Measurements from ENCODE around the gene TRHDE.
"Not testable (repeated sequence)": the region's sequence is repeated elsewhere in the genome, so short reads cannot be mapped to it uniquely, and the experiment has no call there.

TRHDE gene

GRCh38 chr12:72453066-72453465 is 180.9 kb downstream of the TRHDE start:
- DNase-seq, result no peak

- no peak for DNase-seq
These were observed 181.4 kb downstream of the TRHDE start for GRCh38 chr12:72453550-72453949.

- DNase-seq, result no peak
These were observed 192.3 kb downstream of the TRHDE start for GRCh38 chr12:72464471-72464870.

GRCh38 chr12:72465155-72465554 is 193.0 kb downstream of the TRHDE start:
- DNase-seq, result no peak

- no peak for DNase-seq
These were observed 193.9 kb downstream of the TRHDE start for GRCh38 chr12:72465940-72466630.

- DNase-seq, result no peak
These were observed 195.8 kb downstream of the TRHDE start for GRCh38 chr12:72467985-72468384.

- DNase-seq, result no peak
These were observed 196.3 kb downstream of the TRHDE start for GRCh38 chr12:72468505-72468904.

- no peak for DNase-seq
These were observed 199.6 kb downstream of the TRHDE start for GRCh38 chr12:72471806-72472205.

- DNase-seq, result no peak
These were observed 200.2 kb downstream of the TRHDE start for GRCh38 chr12:72472350-72472749.

- DNase-seq, result no peak
These were observed 204.1 kb downstream of the TRHDE start for GRCh38 chr12:72476301-72476700.

GRCh38 chr12:72485017-72485701 is 213.0 kb downstream of the TRHDE start:
- DNase-seq, result no peak

GRCh38 chr12:72491426-72491825 is 219.3 kb downstream of the TRHDE start:
- DNase-seq, result no peak

GRCh38 chr12:72493407-72493806 is 221.2 kb downstream of the TRHDE start:
- no peak for DNase-seq

- DNase-seq, result no peak
These were observed 226.2 kb downstream of the TRHDE start for GRCh38 chr12:72498354-72498753.

- DNase-seq, result no peak
These were observed 227.1 kb downstream of the TRHDE start for GRCh38 chr12:72499244-72499643.

GRCh38 chr12:72502546-72502945 is 230.4 kb downstream of the TRHDE start:
- DNase-seq, result no peak

GRCh38 chr12:72505227-72505626 is 233.1 kb downstream of the TRHDE start:
- no peak for DNase-seq

GRCh38 chr12:72509891-72510290 is 237.7 kb downstream of the TRHDE start:
- no peak for DNase-seq

GRCh38 chr12:72510772-72511171 is 238.6 kb downstream of the TRHDE start:
- no peak for DNase-seq

GRCh38 chr12:72511498-72511897 is 239.3 kb downstream of the TRHDE start:
- no peak for DNase-seq

GRCh38 chr12:72511906-72512305 is 239.7 kb downstream of the TRHDE start:
- no peak for DNase-seq

GRCh38 chr12:72520044-72520678 is 248.0 kb downstream of the TRHDE start:
- not testable (repeated sequence) for DNase-seq

- no peak for DNase-seq
These were observed 249.2 kb downstream of the TRHDE start for GRCh38 chr12:72521326-72521725.

GRCh38 chr12:72522411-72522810 is 250.2 kb downstream of the TRHDE start:
- no peak for DNase-seq
